Parathyroid adenoma (tissue), 2 donors: ENCODE measurements around the gene CELA2A.

Source experiments
- H2AFZ ChIP-seq: fragments of 300-600 bp; sonication (generic); one replicate; pipeline ENCODE4 v1.7.0; 2017; ENCODE audit warnings: antibody characterized with exemption, mild to moderate bottlenecking
- H3K27ac ChIP-seq: fragments of 300-600 bp; sonication (generic); one replicate; pipeline ENCODE4 v1.7.0; 2017
- H3K27me3 ChIP-seq: fragments of 300-600 bp; sonication (generic); one replicate; pipeline ENCODE4 v1.7.0; 2017; ENCODE audit warnings: low read length; ENCODE audit not compliant: control insufficient read depth, insufficient read depth
- H3K36me3 ChIP-seq: fragments of 300-600 bp; sonication (generic); one replicate; pipeline ENCODE4 v1.7.0; 2017; ENCODE audit warnings: low read length; ENCODE audit not compliant: control insufficient read depth, insufficient read depth
- H3K4me1 ChIP-seq: fragments of 300-600 bp; sonication (generic); one replicate; pipeline ENCODE4 v1.7.0; 2017; ENCODE audit warnings: control low read depth
- H3K4me2 ChIP-seq: fragments of 300-600 bp; sonication (generic); one replicate; pipeline ENCODE4 v1.7.0; 2017; ENCODE audit warnings: low read length
- H3K4me3 ChIP-seq: fragments of 300-600 bp; sonication (generic); one replicate; pipeline ENCODE4 v1.7.0; 2017; ENCODE audit warnings: low read depth, low read length
- H3K79me2 ChIP-seq: fragments of 300-600 bp; sonication (generic); one replicate; pipeline ENCODE4 v1.7.0; 2017; ENCODE audit warnings: control low read depth
- H3K9ac ChIP-seq: fragments of 300-600 bp; sonication (generic); one replicate; pipeline ENCODE4 v1.7.0; 2017; ENCODE audit warnings: mild to moderate bottlenecking
- H3K9me3 ChIP-seq: fragments of 300-600 bp; sonication (generic); one replicate; pipeline ENCODE4 v1.7.0; 2017; ENCODE audit warnings: low read length; ENCODE audit not compliant: control insufficient read depth
- CTCF ChIP-seq: fragments of 300-600 bp; sonication (generic); IDR thresholded peaks from one replicate; pipeline ENCODE4 v1.7.0; 2017; ENCODE audit warnings: antibody characterized with exemption, mild to moderate bottlenecking
- donor health status: primary hyperparathyroidism.

CELA2A gene

GRCh38 chr1:15412843-15413242, 43.7 kb upstream of the CELA2A start:
- H3K9ac ChIP-seq: no peak overlapping the region
- peaks cover 16% of the 10 kb centered on the region for H3K4me1 ChIP-seq

DNA sequence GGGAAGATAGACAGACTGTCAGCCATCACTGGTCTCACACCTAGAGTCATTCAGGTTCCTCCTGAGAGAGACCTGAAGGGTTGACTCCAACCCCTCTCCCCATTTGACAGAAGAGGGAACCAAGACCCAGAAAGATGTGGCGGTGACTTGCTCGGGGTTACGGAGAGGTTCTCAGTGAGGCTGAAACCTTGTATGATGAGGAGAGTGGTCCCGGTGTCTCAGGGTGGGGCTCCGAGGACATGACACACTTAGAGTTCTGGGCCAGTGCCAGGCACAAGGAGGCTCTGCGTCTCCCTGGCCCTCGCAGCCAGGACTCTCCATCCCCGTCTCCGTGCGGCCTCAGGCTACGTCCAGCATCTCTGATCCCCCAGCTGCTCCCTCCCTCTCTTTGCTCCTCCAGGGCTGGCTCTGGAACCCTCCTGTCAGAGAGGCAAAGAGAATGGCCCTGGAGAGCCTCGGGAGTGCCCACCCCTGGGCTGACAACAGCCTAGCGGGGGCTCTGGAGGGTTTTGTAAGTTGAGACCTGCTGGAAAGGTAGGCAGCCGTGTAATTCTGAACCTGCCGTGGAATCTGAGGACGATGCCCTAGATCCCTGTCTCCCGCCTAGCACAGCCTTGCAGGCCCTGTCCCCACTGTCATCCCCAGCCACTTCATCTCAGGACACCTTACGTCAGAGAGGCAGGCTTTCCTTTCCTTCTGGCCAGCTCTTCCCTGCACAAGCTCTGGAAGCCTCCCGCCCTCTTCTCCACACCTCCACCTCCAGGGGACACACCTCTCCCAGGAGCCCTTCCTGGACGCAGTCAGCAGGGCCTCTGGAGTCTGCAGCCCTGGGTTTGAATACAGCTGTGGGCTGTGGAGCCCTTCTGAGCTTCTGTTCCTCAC, 42.7 kb upstream of the CELA2A start:
- no peak overlapping the region for H3K4me3 ChIP-seq
- H3K4me1 ChIP-seq: peaks cover 16% of the 10 kb centered on the region
- H2AFZ ChIP-seq: no peak overlapping the region
- no peak overlapping the region for H3K27ac ChIP-seq
- no peak overlapping the region for H3K9ac ChIP-seq
- no peaks in the 10 kb centered on the region for H3K27me3 ChIP-seq
- no peaks in the 10 kb centered on the region for H3K9me3 ChIP-seq
- H3K4me2 ChIP-seq: no peak overlapping the region
- no peaks in the 10 kb centered on the region for H3K79me2 ChIP-seq
- TF ChIP-seq CTCF: no peak
- H3K36me3 ChIP-seq: no peaks in the 10 kb centered on the region

More at GRCh38 chr1:15412843-15413242, 43.7 kb upstream of the CELA2A start:
- no peaks in the 10 kb centered on the region for H3K27me3 ChIP-seq
- H3K4me3 ChIP-seq: no peak overlapping the region
- H3K9me3 ChIP-seq: no peaks in the 10 kb centered on the region
- no peak overlapping the region for H2AFZ ChIP-seq
- H3K36me3 ChIP-seq: no peaks in the 10 kb centered on the region
- no peak for TF ChIP-seq CTCF
- no peaks in the 10 kb centered on the region for H3K79me2 ChIP-seq
- no peak overlapping the region for H3K4me2 ChIP-seq
- no peak overlapping the region for H3K27ac ChIP-seq

GRCh38 chr1:15414445-15414983, 42.0 kb upstream of the CELA2A start:
- H3K9ac ChIP-seq: no peak overlapping the region

GRCh38 chr1:15417059-15417934, 39.2 kb upstream of the CELA2A start:
- no peak for TF ChIP-seq CTCF
- peaks cover 14% of the 10 kb centered on the region for H3K4me1 ChIP-seq
- H3K4me2 ChIP-seq: no peak overlapping the region
- H3K79me2 ChIP-seq: peaks cover 11% of the 10 kb centered on the region
- H2AFZ ChIP-seq: no peak overlapping the region
- H3K36me3 ChIP-seq: no peaks in the 10 kb centered on the region
- peak overlapping the region; percentile 92 for H3K27ac ChIP-seq
- H3K9ac ChIP-seq: no peak overlapping the region
- no peaks in the 10 kb centered on the region for H3K9me3 ChIP-seq
- H3K27me3 ChIP-seq: no peaks in the 10 kb centered on the region
- no peak overlapping the region for H3K4me3 ChIP-seq

More at GRCh38 chr1:15414445-15414983, 42.0 kb upstream of the CELA2A start:
- TF ChIP-seq CTCF: no peak
- Histone ChIP-seq H3K4me2 (no peak overlapping the region), H3K36me3 (no peaks in the 10 kb centered on the region), H2AFZ (no peak overlapping the region), H3K4me1 (peaks cover 19% of the 10 kb centered on the region), H3K9me3 (no peaks in the 10 kb centered on the region), H3K4me3 (no peak overlapping the region), H3K79me2 (no peaks in the 10 kb centered on the region), H3K27me3 (no peaks in the 10 kb centered on the region), H3K27ac (no peak overlapping the region)
